Measurements from ENCODE around the gene MRAS.

MRAS gene

DNA sequence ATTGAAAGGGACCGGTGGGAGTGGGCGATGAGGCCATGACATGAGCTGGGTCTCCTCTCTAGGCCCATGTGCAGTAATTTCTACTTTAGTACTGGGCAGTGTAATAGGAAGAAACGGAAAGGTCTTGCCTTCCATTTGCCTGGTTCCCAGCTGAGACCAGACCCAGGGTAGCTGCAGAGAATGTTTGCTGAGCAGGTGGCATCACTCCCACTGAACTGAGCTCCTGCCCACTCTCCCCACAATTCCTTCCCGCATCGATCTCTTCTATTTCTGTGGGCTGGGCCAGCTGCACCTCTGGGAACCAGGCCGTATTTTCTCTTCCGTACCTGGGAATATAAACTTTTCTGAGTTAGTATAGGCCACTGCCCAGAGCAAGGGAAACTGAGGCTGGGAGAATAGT lies 101.8 kb downstream of the MRAS start:
- Histone ChIP-seq H3K79me2 (ENCODE audit: control insufficient read depth, low read length) (no peaks in the 10 kb centered on the region), H3K36me3 (ENCODE audit: control insufficient read depth, low read length) (no peaks in the 10 kb centered on the region), H3F3A (ENCODE audit: control insufficient read depth, insufficient read depth) (no peaks in the 10 kb centered on the region), H3K27me3 (ENCODE audit: control insufficient read depth, low read length) (no peaks in the 10 kb centered on the region; the same call in 1 of the 2 replicates), H3K9me3 (ENCODE audit: control insufficient read depth, insufficient read depth, low read length) (no peaks in the 10 kb centered on the region), H3K9me2 (replicated peaks; ENCODE audit: control insufficient read depth, low read length) (no peaks in the 10 kb centered on the region), H3K4me1 (ENCODE audit: control insufficient read depth, low read length) (no peaks in the 10 kb centered on the region), H3K4me2 (ENCODE audit: low read length) (no peak overlapping the region), H3K27ac (ENCODE audit: low read depth, low read length) (no peak overlapping the region), H3K4me3 (ENCODE audit: low read length) (no peak overlapping the region), H4K20me1 (ENCODE audit: control insufficient read depth, insufficient read depth, low read depth, low read length) (no peaks in the 10 kb centered on the region)
- TF ChIP-seq EZH2phosphoT487 (IDR thresholded peaks at IDR 0.05; ENCODE audit: borderline replicate concordance, low read length): no peak
- TF ChIP-seq, protein P1, sequence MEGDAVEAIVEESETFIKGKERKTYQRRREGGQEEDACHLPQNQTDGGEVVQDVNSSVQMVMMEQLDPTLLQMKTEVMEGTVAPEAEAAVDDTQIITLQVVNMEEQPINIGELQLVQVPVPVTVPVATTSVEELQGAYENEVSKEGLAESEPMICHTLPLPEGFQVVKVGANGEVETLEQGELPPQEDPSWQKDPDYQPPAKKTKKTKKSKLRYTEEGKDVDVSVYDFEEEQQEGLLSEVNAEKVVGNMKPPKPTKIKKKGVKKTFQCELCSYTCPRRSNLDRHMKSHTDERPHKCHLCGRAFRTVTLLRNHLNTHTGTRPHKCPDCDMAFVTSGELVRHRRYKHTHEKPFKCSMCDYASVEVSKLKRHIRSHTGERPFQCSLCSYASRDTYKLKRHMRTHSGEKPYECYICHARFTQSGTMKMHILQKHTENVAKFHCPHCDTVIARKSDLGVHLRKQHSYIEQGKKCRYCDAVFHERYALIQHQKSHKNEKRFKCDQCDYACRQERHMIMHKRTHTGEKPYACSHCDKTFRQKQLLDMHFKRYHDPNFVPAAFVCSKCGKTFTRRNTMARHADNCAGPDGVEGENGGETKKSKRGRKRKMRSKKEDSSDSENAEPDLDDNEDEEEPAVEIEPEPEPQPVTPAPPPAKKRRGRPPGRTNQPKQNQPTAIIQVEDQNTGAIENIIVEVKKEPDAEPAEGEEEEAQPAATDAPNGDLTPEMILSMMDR (IDR thresholded peaks at IDR 0.05; ENCODE audit: low read depth, low read length, poor library complexity, severe bottlenecking): no peak

GRCh38 chr3:138450704-138451424 lies 102.5 kb downstream of the MRAS start:
- no peaks in the 10 kb centered on the region for H3K36me3 ChIP-seq (ENCODE audit: control insufficient read depth, low read length)
- no peak overlapping the region for H3K4me2 ChIP-seq (ENCODE audit: low read length)
- no peak for TF ChIP-seq EZH2phosphoT487 (IDR thresholded peaks at IDR 0.05; ENCODE audit: borderline replicate concordance, low read length)
- TF ChIP-seq, protein P1 (IDR thresholded peaks at IDR 0.05; ENCODE audit: low read depth, low read length, poor library complexity, severe bottlenecking): no peak
- H3K9me3 ChIP-seq (ENCODE audit: control insufficient read depth, insufficient read depth, low read length): no peaks in the 10 kb centered on the region
- H3K9me2 ChIP-seq (replicated peaks; ENCODE audit: control insufficient read depth, low read length): no peaks in the 10 kb centered on the region
- H3K79me2 ChIP-seq (ENCODE audit: control insufficient read depth, low read length): no peaks in the 10 kb centered on the region
- no peaks in the 10 kb centered on the region for H3F3A ChIP-seq (ENCODE audit: control insufficient read depth, insufficient read depth)
- H3K27ac ChIP-seq (ENCODE audit: low read depth, low read length): no peak overlapping the region
- H3K27me3 ChIP-seq (ENCODE audit: control insufficient read depth, low read length): no peaks in the 10 kb centered on the region; the same call in 1 of the 2 replicates
- H3K4me1 ChIP-seq (ENCODE audit: control insufficient read depth, low read length): no peaks in the 10 kb centered on the region
- H3K4me3 ChIP-seq (ENCODE audit: low read length): no peak overlapping the region
- H4K20me1 ChIP-seq (ENCODE audit: control insufficient read depth, insufficient read depth, low read depth, low read length): no peaks in the 10 kb centered on the region

DNA sequence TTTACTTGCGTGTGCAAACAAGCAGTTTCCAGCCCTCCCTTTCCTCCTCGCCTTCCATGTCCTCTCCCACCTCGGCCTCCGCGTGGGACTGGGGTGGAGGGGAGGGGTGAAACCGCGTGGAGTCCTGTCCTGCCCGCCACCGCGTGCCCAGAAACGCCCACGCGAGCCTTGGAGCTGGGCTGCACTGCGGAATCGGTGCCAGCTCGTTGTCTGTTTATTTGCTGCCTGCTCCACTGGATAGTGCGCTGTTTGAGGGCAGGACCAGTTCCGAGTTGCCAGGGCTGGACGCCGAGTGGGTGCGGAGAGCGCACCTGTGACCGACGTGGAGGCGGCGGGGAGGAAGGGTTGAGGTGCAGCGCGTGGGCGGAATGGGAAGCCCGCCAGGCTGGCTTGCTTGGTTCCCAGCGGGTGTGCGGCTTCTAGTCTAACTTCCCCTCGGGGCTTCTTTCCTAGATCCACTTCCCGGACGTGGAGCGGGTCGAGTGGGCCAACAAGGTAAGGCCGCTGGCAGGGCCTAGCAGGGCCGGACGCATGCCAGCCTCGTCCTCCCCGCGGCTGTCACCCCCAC lies 103.3 kb downstream of the MRAS start:
- H3K36me3 ChIP-seq (ENCODE audit: control insufficient read depth, low read length): no peaks in the 10 kb centered on the region
- H4K20me1 ChIP-seq (ENCODE audit: control insufficient read depth, insufficient read depth, low read depth, low read length): no peaks in the 10 kb centered on the region
- no peak overlapping the region for H3K4me2 ChIP-seq (ENCODE audit: low read length)
- no peaks in the 10 kb centered on the region for H3F3A ChIP-seq (ENCODE audit: control insufficient read depth, insufficient read depth)
- no peak overlapping the region for H3K27ac ChIP-seq (ENCODE audit: low read depth, low read length)
- H3K27me3 ChIP-seq (ENCODE audit: control insufficient read depth, low read length): no peaks in the 10 kb centered on the region; the same call in 1 of the 2 replicates
- no peaks in the 10 kb centered on the region for H3K79me2 ChIP-seq (ENCODE audit: control insufficient read depth, low read length)
- TF ChIP-seq, protein P1 (IDR thresholded peaks at IDR 0.05; ENCODE audit: low read depth, low read length, poor library complexity, severe bottlenecking): no peak
- no peak for TF ChIP-seq EZH2phosphoT487 (IDR thresholded peaks at IDR 0.05; ENCODE audit: borderline replicate concordance, low read length)
- H3K4me1 ChIP-seq (ENCODE audit: control insufficient read depth, low read length): no peaks in the 10 kb centered on the region
- H3K9me3 ChIP-seq (ENCODE audit: control insufficient read depth, insufficient read depth, low read length): no peaks in the 10 kb centered on the region
- no peak overlapping the region for H3K4me3 ChIP-seq (ENCODE audit: low read length)
- no peaks in the 10 kb centered on the region for H3K9me2 ChIP-seq (replicated peaks; ENCODE audit: control insufficient read depth, low read length)
